Stimulated activated naive CD4-positive, alpha-beta T cell (primary cell): ENCODE measurements around the gene LDHD.

Experiments used
- DNase-seq, 6 experiments: peaks; one replicate each; lab custom pipeline; 2025; lab: John Stamatoyannopoulos, UW

Gene LDHD

GRCh38 chr16:75080205-75081029 is 36.2 kb downstream of the LDHD start:
- no peak for DNase-seq

GRCh38 chr16:75079346-75079926 is 37.1 kb downstream of the LDHD start:
- no peak for DNase-seq

GRCh38 chr16:75078886-75079285 is 37.7 kb downstream of the LDHD start:
- DNase-seq: no peak

GRCh38 chr16:75075688-75076268 is 40.8 kb downstream of the LDHD start:
- no peak for DNase-seq

GRCh38 chr16:75074920-75075687 is 41.5 kb downstream of the LDHD start:
- DNase-seq: peak; percentile 42 to 83 (median 65)

- DNase-seq: no peak
These were observed 42.2 kb downstream of the LDHD start for GRCh38 chr16:75074304-75074793.

- DNase-seq: no peak
These were observed 42.9 kb downstream of the LDHD start for GRCh38 chr16:75073545-75074303.

- no peak for DNase-seq
These were observed 44.2 kb downstream of the LDHD start for GRCh38 chr16:75072239-75072947.

- no peak for DNase-seq
These were observed 45.0 kb downstream of the LDHD start for GRCh38 chr16:75071621-75072020.

GRCh38 chr16:75070012-75070841 is 46.4 kb downstream of the LDHD start:
- DNase-seq: peak in 1 of 6 experiments; percentile 6

- no peak for DNase-seq
These were observed 48.2 kb downstream of the LDHD start for GRCh38 chr16:75068085-75069031.

GRCh38 chr16:75066861-75067447 is 49.6 kb downstream of the LDHD start:
- DNase-seq: no peak

- no peak for DNase-seq
These were observed 50.9 kb downstream of the LDHD start for GRCh38 chr16:75065521-75066149.

GRCh38 chr16:75065149-75065505 is 51.5 kb downstream of the LDHD start:
- peak in 3 of 6 experiments; percentile 4 to 47 (median 45) for DNase-seq

- peak in 3 of 6 experiments; percentile 4 to 32 (median 26) for DNase-seq
These were observed 52.0 kb downstream of the LDHD start for GRCh38 chr16:75064403-75065148.

GRCh38 chr16:75063549-75064088 is 53.0 kb downstream of the LDHD start:
- no peak for DNase-seq

GRCh38 chr16:75062976-75063346 is 53.6 kb downstream of the LDHD start:
- no peak for DNase-seq
